Astrocyte (in vitro differentiated cells and primary cell): ENCODE data around the gene PAX8. TPM values are rescaled to one million over a fixed set of nuclear protein-coding genes. Genes with fewer than 3 reads are reported as not detected.

Source experiments
- DNase-seq: peaks from one replicate; pipeline ENCODE4 v3.0.0-alpha.2; 2010; ENCODE audit warnings: low read depth
- FAIRE-seq: peaks from 2 replicates; lab custom pipeline; 2011; peaks lifted over from hg19 to GRCh38; lab: Jason Lieb, UNC
- H2AFZ ChIP-seq: 2 replicates; pipeline ENCODE4 v1.6.0; 2012; ENCODE audit warnings: low read depth, low read length, inconsistent platforms
- H3K27ac ChIP-seq: 2 replicates; pipeline ENCODE4 v1.5.1; 2011; ENCODE audit warnings: low read depth, low read length, inconsistent platforms
- H3K27me3 ChIP-seq: 2 replicates; pipeline ENCODE4 v1.6.0; 2011; ENCODE audit warnings: low read length, inconsistent platforms; ENCODE audit not compliant: insufficient read depth
- H3K36me3 ChIP-seq: 2 replicates; pipeline ENCODE4 v1.5.1; 2011; ENCODE audit warnings: low read length, inconsistent platforms; ENCODE audit not compliant: insufficient read depth
- H3K4me1 ChIP-seq: 2 replicates; pipeline ENCODE4 v1.5.1; 2011; ENCODE audit warnings: low read length, inconsistent platforms; ENCODE audit not compliant: insufficient read depth
- H3K4me2 ChIP-seq: 2 replicates; pipeline ENCODE4 v1.6.0; 2012; ENCODE audit warnings: low read length, inconsistent platforms
- H3K4me3 ChIP-seq: 2 replicates; pipeline ENCODE4 v1.5.1; 2011; ENCODE audit warnings: low read depth, mild to moderate bottlenecking, low read length, inconsistent platforms; ENCODE audit not compliant: insufficient read depth
- H3K79me2 ChIP-seq: 2 replicates; pipeline ENCODE4 v1.6.0; 2012; ENCODE audit warnings: mild to moderate bottlenecking, low read length, inconsistent platforms; ENCODE audit not compliant: insufficient read depth
- H3K9ac ChIP-seq: 2 replicates; pipeline ENCODE4 v1.6.0; 2012; ENCODE audit warnings: mild to moderate bottlenecking, low read length, inconsistent platforms
- H3K9me3 ChIP-seq: 2 replicates; pipeline ENCODE4 v1.5.1; 2012; ENCODE audit warnings: low read depth, mild to moderate bottlenecking, low read length, inconsistent platforms; ENCODE audit not compliant: insufficient read depth
- H4K20me1 ChIP-seq: 2 replicates; pipeline ENCODE4 v1.6.0; 2012; ENCODE audit warnings: low read length, inconsistent platforms; ENCODE audit not compliant: insufficient read depth
- H3K27ac Mint-ChIP-seq: one replicate; pipeline ENCODE4 v1.8.0; 2021; ENCODE audit warnings: mild to moderate bottlenecking, mixed read lengths; ENCODE audit not compliant: unreplicated experiment
- H3K27me3 Mint-ChIP-seq: one replicate; pipeline ENCODE4 v1.8.0; 2021; ENCODE audit warnings: low read depth, mixed read lengths; ENCODE audit not compliant: unreplicated experiment
- H3K36me3 Mint-ChIP-seq: one replicate; pipeline ENCODE4 v1.8.0; 2021; ENCODE audit warnings: low read depth, mixed read lengths; ENCODE audit not compliant: unreplicated experiment
- H3K4me1 Mint-ChIP-seq: one replicate; pipeline ENCODE4 v1.8.0; 2021; ENCODE audit warnings: low read depth, mixed read lengths; ENCODE audit not compliant: unreplicated experiment
- H3K4me3 Mint-ChIP-seq: one replicate; pipeline ENCODE4 v1.8.0; 2021; ENCODE audit warnings: mild to moderate bottlenecking, moderate library complexity, mixed read lengths; ENCODE audit not compliant: unreplicated experiment
- H3K9me3 Mint-ChIP-seq: one replicate; pipeline ENCODE4 v1.8.0; 2021; ENCODE audit warnings: mild to moderate bottlenecking, mixed read lengths; ENCODE audit not compliant: unreplicated experiment
- CTCF ChIP-seq: IDR thresholded peaks from 2 replicates; pipeline ENCODE4 v1.5.1; 2011; ENCODE audit warnings: low read depth, mild to moderate bottlenecking, inconsistent platforms, low read length, moderate library complexity; ENCODE audit not compliant: insufficient read depth
- EZH2 ChIP-seq: IDR thresholded peaks from 2 replicates; pipeline ENCODE4 v1.6.1; 2012; ENCODE audit warnings: mild to moderate bottlenecking, low read length, inconsistent platforms; ENCODE audit not compliant: insufficient read depth
- total RNA-seq: library from RNA; stranded (reverse); gene quantifications from 2 replicates; pipeline ENCODE4 v1.2.1, GENCODE V29; 2021

PAX8 gene
- total RNA-seq, 1 donor from 2014 or later: 0.48 TPM

GRCh38 chr2:113283704-113284284 is 5.1 kb upstream of the PAX8 start:
- Histone ChIP-seq H3K9ac (peak overlapping the region; percentile 80), H2AFZ (peak overlapping the region; percentile 20)
- peak; percentile 92 for FAIRE-seq

GRCh38 chr2:113282747-113283533 is 4.2 kb upstream of the PAX8 start:
- Mint-ChIP-seq H3K9me3 (peaks cover 3% of the 10 kb centered on the region), H3K36me3 (no peaks in the 10 kb centered on the region), H3K27me3 (peaks cover 45% of the 10 kb centered on the region), H3K4me3 (no peak overlapping the region), H3K4me1 (peaks cover 32% of the 10 kb centered on the region), H3K27ac (peak overlapping the region; percentile 95)
- H3K4me1 ChIP-seq: peaks cover 38% of the 10 kb centered on the region
- TF ChIP-seq CTCF (no peak), EZH2 (no peak)
- peaks cover 2% of the 10 kb centered on the region for H3K27me3 ChIP-seq
- FAIRE-seq (peak; percentile 20), DNase-seq (peak; percentile 25)
- no peaks in the 10 kb centered on the region for H4K20me1 ChIP-seq
- H2AFZ ChIP-seq: peak overlapping the region; percentile 43
- peak overlapping the region; percentile 96 for H3K27ac ChIP-seq
- H3K36me3 ChIP-seq: no peaks in the 10 kb centered on the region
- H3K4me2 ChIP-seq: peak overlapping the region; percentile 54
- H3K4me3 ChIP-seq: no peak overlapping the region
- no peaks in the 10 kb centered on the region for H3K9me3 ChIP-seq
- no peaks in the 10 kb centered on the region for H3K79me2 ChIP-seq
- H3K9ac ChIP-seq: peak overlapping the region; percentile 35

More at GRCh38 chr2:113283704-113284284, 5.1 kb upstream of the PAX8 start:
- Mint-ChIP-seq H3K9me3 (peaks cover 3% of the 10 kb centered on the region), H3K27ac (peak overlapping the region; percentile 95), H3K36me3 (no peaks in the 10 kb centered on the region), H3K27me3 (peaks cover 48% of the 10 kb centered on the region), H3K4me1 (peaks cover 32% of the 10 kb centered on the region), H3K4me3 (no peak overlapping the region)
- H4K20me1 ChIP-seq: no peaks in the 10 kb centered on the region
- H3K27ac ChIP-seq: peak overlapping the region; percentile 96
- no peak for TF ChIP-seq CTCF
- no peak for TF ChIP-seq EZH2
- no peaks in the 10 kb centered on the region for H3K36me3 ChIP-seq
- peak overlapping the region; percentile 64 for H3K4me2 ChIP-seq
- H3K27me3 ChIP-seq: no peaks in the 10 kb centered on the region
- DNase-seq: peak; percentile 95
- peaks cover 38% of the 10 kb centered on the region for H3K4me1 ChIP-seq
- H3K9me3 ChIP-seq: no peaks in the 10 kb centered on the region
- no peak overlapping the region for H3K4me3 ChIP-seq
- no peaks in the 10 kb centered on the region for H3K79me2 ChIP-seq
